ENCODE results near the gene PTPRG.

- TF ChIP-seq POLR2AphosphoS5 (IDR thresholded peaks at IDR 0.05) (no peak), EP300 (IDR thresholded peaks at IDR 0.05) (no peak)
- TF ChIP-seq, protein P1, sequence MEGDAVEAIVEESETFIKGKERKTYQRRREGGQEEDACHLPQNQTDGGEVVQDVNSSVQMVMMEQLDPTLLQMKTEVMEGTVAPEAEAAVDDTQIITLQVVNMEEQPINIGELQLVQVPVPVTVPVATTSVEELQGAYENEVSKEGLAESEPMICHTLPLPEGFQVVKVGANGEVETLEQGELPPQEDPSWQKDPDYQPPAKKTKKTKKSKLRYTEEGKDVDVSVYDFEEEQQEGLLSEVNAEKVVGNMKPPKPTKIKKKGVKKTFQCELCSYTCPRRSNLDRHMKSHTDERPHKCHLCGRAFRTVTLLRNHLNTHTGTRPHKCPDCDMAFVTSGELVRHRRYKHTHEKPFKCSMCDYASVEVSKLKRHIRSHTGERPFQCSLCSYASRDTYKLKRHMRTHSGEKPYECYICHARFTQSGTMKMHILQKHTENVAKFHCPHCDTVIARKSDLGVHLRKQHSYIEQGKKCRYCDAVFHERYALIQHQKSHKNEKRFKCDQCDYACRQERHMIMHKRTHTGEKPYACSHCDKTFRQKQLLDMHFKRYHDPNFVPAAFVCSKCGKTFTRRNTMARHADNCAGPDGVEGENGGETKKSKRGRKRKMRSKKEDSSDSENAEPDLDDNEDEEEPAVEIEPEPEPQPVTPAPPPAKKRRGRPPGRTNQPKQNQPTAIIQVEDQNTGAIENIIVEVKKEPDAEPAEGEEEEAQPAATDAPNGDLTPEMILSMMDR (IDR thresholded peaks at IDR 0.05): no peak
Observed at GRCh38 chr3:61707492-61707891, 146.1 kb downstream of the PTPRG start.
